Loucy (cell line): ENCODE data around the gene REC114.

Experiments
- H2AFZ ChIP-seq: fragments of 200-600 bp; sonication (generic); 2 replicates; pipeline ENCODE4 v1.6.0; 2016; ENCODE audit warnings: antibody characterized with exemption, mild to moderate bottlenecking, low read length, moderate library complexity
- H3F3A ChIP-seq: fragments of 200-600 bp; 2 replicates; pipeline ENCODE4 v1.6.0; 2016; ENCODE audit warnings: antibody characterized with exemption, low read depth, mild to moderate bottlenecking
- H3K27me3 ChIP-seq: fragments of 200-600 bp; sonication (generic); 2 replicates; pipeline ENCODE4 v1.6.1; 2014; ENCODE audit warnings: low read length, mild to moderate bottlenecking; ENCODE audit not compliant: insufficient read depth, poor library complexity, severe bottlenecking
- H3K36me3 ChIP-seq: fragments of 200-600 bp; sonication (generic); 2 replicates; pipeline ENCODE4 v1.6.1; 2016; ENCODE audit warnings: low read length; ENCODE audit not compliant: insufficient read depth
- H3K4me1 ChIP-seq: fragments of 200-600 bp; sonication (generic); 2 replicates; pipeline ENCODE4 v1.5.1; 2014; ENCODE audit warnings: low read length, mild to moderate bottlenecking; ENCODE audit not compliant: insufficient read depth, poor library complexity, severe bottlenecking
- H3K4me2 ChIP-seq: fragments of 200-600 bp; sonication (generic); 2 replicates; pipeline ENCODE4 v1.6.0; 2014; ENCODE audit warnings: antibody characterized with exemption, low read length, low read depth, mild to moderate bottlenecking; ENCODE audit not compliant: poor library complexity, severe bottlenecking
- H3K4me3 ChIP-seq: fragments of 200-600 bp; sonication (generic); 2 replicates; pipeline ENCODE4 v1.5.1; 2014; ENCODE audit warnings: low read length, mild to moderate bottlenecking, mixed read lengths; ENCODE audit not compliant: poor library complexity, severe bottlenecking
- H3K79me2 ChIP-seq: fragments of 200-600 bp; sonication (generic); 2 replicates; pipeline ENCODE4 v1.6.1; 2014; ENCODE audit warnings: low read length; ENCODE audit not compliant: insufficient read depth
- H3K9ac ChIP-seq: fragments of 200-600 bp; sonication (generic); 2 replicates; pipeline ENCODE4 v1.6.0; 2014; ENCODE audit warnings: mild to moderate bottlenecking, low read depth, low read length, moderate library complexity; ENCODE audit not compliant: poor library complexity, severe bottlenecking
- H3K9me2 ChIP-seq: fragments of 200-600 bp; sonication (generic); replicated peaks from 2 replicates; pipeline ENCODE4 v1.6.1; 2016; ENCODE audit warnings: low read depth, low read length, mixed read lengths
- H3K9me3 ChIP-seq: fragments of 200-600 bp; sonication (generic); 2 replicates; pipeline ENCODE4 v1.6.1; 2014; ENCODE audit warnings: mild to moderate bottlenecking, antibody characterized with exemption, low read length, low read depth; ENCODE audit not compliant: insufficient read depth
- H4K20me1 ChIP-seq: fragments of 200-600 bp; sonication (generic); 2 replicates; pipeline ENCODE4 v1.6.0; 2014; ENCODE audit warnings: antibody characterized with exemption, low read length, mild to moderate bottlenecking; ENCODE audit not compliant: insufficient read depth, poor library complexity, severe bottlenecking
- EZH2phosphoT487 ChIP-seq: fragments of 200-600 bp; IDR thresholded peaks from 2 replicates; pipeline ENCODE4 v1.6.1; 2018; ENCODE audit warnings: antibody characterized with exemption, mild to moderate bottlenecking, moderate library complexity, borderline replicate concordance
- TF ChIP-seq, protein P1 (sequence below): fragments of 200-600 bp; sonication (generic); conservative IDR thresholded peaks from 2 replicates; pipeline ENCODE4 v1.5.1; 2014; ENCODE audit warnings: mild to moderate bottlenecking, antibody characterized with exemption, low read length

The REC114 gene

GRCh38 chr15:73602992-73603391, 160.0 kb downstream of the REC114 start:
- H4K20me1 ChIP-seq, result peaks cover 29% of the 10 kb centered on the region
- no peaks in the 10 kb centered on the region for H3K9me3 ChIP-seq
- H2AFZ ChIP-seq, result no peak overlapping the region
- TF ChIP-seq, protein P1, sequence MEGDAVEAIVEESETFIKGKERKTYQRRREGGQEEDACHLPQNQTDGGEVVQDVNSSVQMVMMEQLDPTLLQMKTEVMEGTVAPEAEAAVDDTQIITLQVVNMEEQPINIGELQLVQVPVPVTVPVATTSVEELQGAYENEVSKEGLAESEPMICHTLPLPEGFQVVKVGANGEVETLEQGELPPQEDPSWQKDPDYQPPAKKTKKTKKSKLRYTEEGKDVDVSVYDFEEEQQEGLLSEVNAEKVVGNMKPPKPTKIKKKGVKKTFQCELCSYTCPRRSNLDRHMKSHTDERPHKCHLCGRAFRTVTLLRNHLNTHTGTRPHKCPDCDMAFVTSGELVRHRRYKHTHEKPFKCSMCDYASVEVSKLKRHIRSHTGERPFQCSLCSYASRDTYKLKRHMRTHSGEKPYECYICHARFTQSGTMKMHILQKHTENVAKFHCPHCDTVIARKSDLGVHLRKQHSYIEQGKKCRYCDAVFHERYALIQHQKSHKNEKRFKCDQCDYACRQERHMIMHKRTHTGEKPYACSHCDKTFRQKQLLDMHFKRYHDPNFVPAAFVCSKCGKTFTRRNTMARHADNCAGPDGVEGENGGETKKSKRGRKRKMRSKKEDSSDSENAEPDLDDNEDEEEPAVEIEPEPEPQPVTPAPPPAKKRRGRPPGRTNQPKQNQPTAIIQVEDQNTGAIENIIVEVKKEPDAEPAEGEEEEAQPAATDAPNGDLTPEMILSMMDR, result no peak
- TF ChIP-seq EZH2phosphoT487, result no peak
- no peaks in the 10 kb centered on the region for H3K36me3 ChIP-seq
- peaks cover 34% of the 10 kb centered on the region for H3K4me1 ChIP-seq
- H3K4me2 ChIP-seq, result peak overlapping the region; percentile 45
- peaks cover 73% of the 10 kb centered on the region for H3K79me2 ChIP-seq
- no peaks in the 10 kb centered on the region for H3K9me2 ChIP-seq
- no peak overlapping the region for H3K4me3 ChIP-seq
- no peaks in the 10 kb centered on the region for H3F3A ChIP-seq
- H3K9ac ChIP-seq, result no peak overlapping the region
- no peaks in the 10 kb centered on the region for H3K27me3 ChIP-seq

- no peak for TF ChIP-seq EZH2phosphoT487
- TF ChIP-seq, protein P1, result no peak
- no peak overlapping the region for H3K9ac ChIP-seq
- no peaks in the 10 kb centered on the region for H3K9me2 ChIP-seq
- no peaks in the 10 kb centered on the region for H3F3A ChIP-seq
- peaks cover 29% of the 10 kb centered on the region for H4K20me1 ChIP-seq
- H3K36me3 ChIP-seq, result no peaks in the 10 kb centered on the region
- H3K27me3 ChIP-seq, result no peaks in the 10 kb centered on the region
- no peak overlapping the region for H3K4me2 ChIP-seq
- H3K4me3 ChIP-seq, result no peak overlapping the region
- peaks cover 74% of the 10 kb centered on the region for H3K79me2 ChIP-seq
- no peak overlapping the region for H2AFZ ChIP-seq
- H3K9me3 ChIP-seq, result no peaks in the 10 kb centered on the region
- H3K4me1 ChIP-seq, result peaks cover 34% of the 10 kb centered on the region
Observed at GRCh38 chr15:73604477-73604876, 161.5 kb downstream of the REC114 start.

GRCh38 chr15:73605759-73606436, 162.9 kb downstream of the REC114 start:
- no peak overlapping the region for H2AFZ ChIP-seq
- peaks cover 34% of the 10 kb centered on the region for H3K4me1 ChIP-seq
- H3K9me3 ChIP-seq, result no peaks in the 10 kb centered on the region
- H3K79me2 ChIP-seq, result peaks cover 73% of the 10 kb centered on the region
- H3K27me3 ChIP-seq, result no peaks in the 10 kb centered on the region
- H3K4me3 ChIP-seq, result no peak overlapping the region
- no peak overlapping the region for H3K4me2 ChIP-seq
- no peaks in the 10 kb centered on the region for H3F3A ChIP-seq
- peaks cover 27% of the 10 kb centered on the region for H4K20me1 ChIP-seq
- H3K36me3 ChIP-seq, result no peaks in the 10 kb centered on the region
- TF ChIP-seq, protein P1, result no peak
- no peak for TF ChIP-seq EZH2phosphoT487
- no peaks in the 10 kb centered on the region for H3K9me2 ChIP-seq
- H3K9ac ChIP-seq, result no peak overlapping the region
